Measurements from ENCODE around the gene KCNJ12.
"Not testable (repeated sequence)": the region's sequence is repeated elsewhere in the genome, so short reads cannot be mapped to it uniquely, and the experiment has no call there.

Gene KCNJ12

DNA sequence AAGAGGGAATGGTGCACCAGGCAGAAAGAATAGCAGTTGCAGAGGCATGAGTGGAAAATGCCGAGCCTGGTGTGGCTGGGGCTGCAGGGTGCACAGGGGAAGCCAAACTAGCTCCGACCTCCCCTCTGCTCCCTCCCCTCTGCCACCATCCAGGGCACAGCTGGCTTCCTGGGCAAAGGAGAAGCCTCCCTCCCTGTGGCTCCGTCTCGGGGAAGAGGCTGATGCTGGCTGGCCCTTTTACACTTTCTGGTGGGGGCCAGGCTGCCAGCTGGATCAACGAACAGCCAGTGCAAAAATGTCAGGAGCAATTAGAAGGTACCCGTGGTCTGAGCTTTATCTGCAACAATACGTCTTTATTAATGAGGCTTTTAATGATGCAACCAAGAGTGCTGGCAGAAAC lies 37.1 kb upstream of the KCNJ12 start:
- H3K4me1 ChIP-seq (ENCODE audit: insufficient read depth, low read length) = no peaks in the 10 kb centered on the region
- H4K20me1 ChIP-seq (ENCODE audit: insufficient read depth, low read length) = no peaks in the 10 kb centered on the region
- H3K79me2 ChIP-seq (ENCODE audit: insufficient read depth, low read length) = no peaks in the 10 kb centered on the region
- no peak overlapping the region for H3K4me2 ChIP-seq (ENCODE audit: insufficient read depth, low read length)
- H3K9ac ChIP-seq (ENCODE audit: low read depth, low read length) = no peak overlapping the region
- no peaks in the 10 kb centered on the region for H3K9me3 ChIP-seq (ENCODE audit: insufficient read depth, low read length, severe bottlenecking)
- no peak for ATAC-seq (ENCODE audit: insufficient read depth, low read depth)
- H2AFZ ChIP-seq (ENCODE audit: low read depth, low read length) = no peak overlapping the region
- H3K27ac ChIP-seq (ENCODE audit: low read length) = no peak overlapping the region
- TF ChIP-seq, protein P1, sequence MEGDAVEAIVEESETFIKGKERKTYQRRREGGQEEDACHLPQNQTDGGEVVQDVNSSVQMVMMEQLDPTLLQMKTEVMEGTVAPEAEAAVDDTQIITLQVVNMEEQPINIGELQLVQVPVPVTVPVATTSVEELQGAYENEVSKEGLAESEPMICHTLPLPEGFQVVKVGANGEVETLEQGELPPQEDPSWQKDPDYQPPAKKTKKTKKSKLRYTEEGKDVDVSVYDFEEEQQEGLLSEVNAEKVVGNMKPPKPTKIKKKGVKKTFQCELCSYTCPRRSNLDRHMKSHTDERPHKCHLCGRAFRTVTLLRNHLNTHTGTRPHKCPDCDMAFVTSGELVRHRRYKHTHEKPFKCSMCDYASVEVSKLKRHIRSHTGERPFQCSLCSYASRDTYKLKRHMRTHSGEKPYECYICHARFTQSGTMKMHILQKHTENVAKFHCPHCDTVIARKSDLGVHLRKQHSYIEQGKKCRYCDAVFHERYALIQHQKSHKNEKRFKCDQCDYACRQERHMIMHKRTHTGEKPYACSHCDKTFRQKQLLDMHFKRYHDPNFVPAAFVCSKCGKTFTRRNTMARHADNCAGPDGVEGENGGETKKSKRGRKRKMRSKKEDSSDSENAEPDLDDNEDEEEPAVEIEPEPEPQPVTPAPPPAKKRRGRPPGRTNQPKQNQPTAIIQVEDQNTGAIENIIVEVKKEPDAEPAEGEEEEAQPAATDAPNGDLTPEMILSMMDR (IDR thresholded peaks at IDR 0.05; ENCODE audit: borderline replicate concordance, extremely low read depth, low read length, poor library complexity, severe bottlenecking) = no peak
- no peak for TF ChIP-seq EZH2 (IDR thresholded peaks at IDR 0.05; ENCODE audit: borderline replicate concordance, low read depth, low read length, severe bottlenecking)
- H3K27me3 ChIP-seq (ENCODE audit: insufficient read depth, low read length, poor library complexity) = no peaks in the 10 kb centered on the region
- no peak for DNase-seq
- no peaks in the 10 kb centered on the region for H3K36me3 ChIP-seq (ENCODE audit: insufficient read depth, low read length)
- H3K4me3 ChIP-seq (ENCODE audit: low read depth in 1 of 2, low read length in 2 of 2) = no peak overlapping the region

DNA sequence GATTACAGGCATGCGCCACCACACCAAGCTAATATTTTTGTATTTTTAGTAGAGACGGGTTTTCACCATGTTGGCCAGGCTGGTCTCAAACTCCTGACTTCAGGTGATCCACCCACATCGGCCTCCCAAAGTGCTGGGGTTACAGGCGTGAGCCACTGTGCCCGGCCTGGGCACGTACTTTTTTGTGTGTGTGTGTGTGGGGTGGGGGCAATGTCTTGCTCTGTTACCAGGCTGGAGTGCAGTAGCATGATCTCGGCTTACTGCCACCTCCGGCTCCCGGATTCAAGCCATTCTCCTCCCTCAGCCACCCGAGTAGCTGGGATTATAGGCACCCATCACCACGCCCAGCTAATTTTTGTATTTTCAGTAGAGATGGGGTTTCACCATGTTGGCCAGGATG lies 36.6 kb upstream of the KCNJ12 start:
- H3K4me2 ChIP-seq (ENCODE audit: insufficient read depth, low read length); H2AFZ ChIP-seq (ENCODE audit: low read depth, low read length); H3K4me1 ChIP-seq (ENCODE audit: insufficient read depth, low read length); H3K4me3 ChIP-seq (ENCODE audit: low read depth in 1 of 2, low read length in 2 of 2); H3K27ac ChIP-seq (ENCODE audit: low read length); H3K9me3 ChIP-seq (ENCODE audit: insufficient read depth, low read length, severe bottlenecking); H3K79me2 ChIP-seq (ENCODE audit: insufficient read depth, low read length); H3K9ac ChIP-seq (ENCODE audit: low read depth, low read length); H4K20me1 ChIP-seq (ENCODE audit: insufficient read depth, low read length); DNase-seq; ATAC-seq (ENCODE audit: insufficient read depth, low read depth); H3K36me3 ChIP-seq (ENCODE audit: insufficient read depth, low read length); H3K27me3 ChIP-seq (ENCODE audit: insufficient read depth, low read length, poor library complexity): not testable (repeated sequence)

DNA sequence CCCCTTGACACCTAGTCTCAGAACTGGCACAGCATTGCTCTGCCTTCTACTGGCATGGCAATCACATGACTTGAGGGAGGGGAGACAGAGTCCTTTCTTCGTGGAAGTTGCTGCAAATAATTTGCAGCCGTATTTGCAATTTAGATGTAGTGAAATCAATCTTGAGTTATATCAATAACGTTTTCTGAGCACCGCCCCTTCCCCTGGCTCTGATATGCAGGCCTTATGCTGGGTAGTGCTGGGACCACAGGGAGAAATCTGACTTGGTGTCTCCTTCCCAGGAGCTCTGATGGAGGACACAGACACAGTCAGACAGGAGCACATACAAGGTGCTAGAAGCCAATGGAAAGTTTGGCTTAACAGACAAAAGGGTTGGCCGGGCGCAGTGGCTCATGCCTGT lies 35.8 kb upstream of the KCNJ12 start:
- H3K27ac ChIP-seq (ENCODE audit: low read length); H3K4me1 ChIP-seq (ENCODE audit: insufficient read depth, low read length); DNase-seq; H3K4me3 ChIP-seq (ENCODE audit: low read depth in 1 of 2, low read length in 2 of 2); H4K20me1 ChIP-seq (ENCODE audit: insufficient read depth, low read length); H3K27me3 ChIP-seq (ENCODE audit: insufficient read depth, low read length, poor library complexity); H2AFZ ChIP-seq (ENCODE audit: low read depth, low read length); ATAC-seq (ENCODE audit: insufficient read depth, low read depth); H3K79me2 ChIP-seq (ENCODE audit: insufficient read depth, low read length); H3K36me3 ChIP-seq (ENCODE audit: insufficient read depth, low read length); H3K4me2 ChIP-seq (ENCODE audit: insufficient read depth, low read length); H3K9me3 ChIP-seq (ENCODE audit: insufficient read depth, low read length, severe bottlenecking); H3K9ac ChIP-seq (ENCODE audit: low read depth, low read length): not testable (repeated sequence)

DNA sequence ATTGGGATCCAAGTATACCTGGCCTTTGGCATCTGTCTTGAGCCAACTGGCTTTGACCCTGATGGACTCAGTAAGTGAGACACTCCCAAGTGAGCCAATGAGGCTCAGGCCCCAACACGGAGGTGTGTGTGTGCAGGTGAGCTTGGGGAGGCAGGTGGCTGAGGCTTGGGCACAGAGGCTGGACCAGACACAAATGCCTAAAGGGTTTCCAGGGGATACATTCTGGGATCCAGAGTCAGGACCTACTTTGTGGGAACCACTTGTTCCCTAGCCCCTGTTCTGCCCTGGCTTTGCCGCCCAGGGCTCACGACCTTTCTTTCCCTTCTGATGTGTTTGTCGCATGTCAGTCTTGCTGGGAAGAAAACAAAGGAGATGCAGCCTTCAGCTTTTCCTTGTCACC lies 34.9 kb upstream of the KCNJ12 start:
- not testable (repeated sequence) for H3K4me3 ChIP-seq (ENCODE audit: low read depth in 1 of 2, low read length in 2 of 2); ATAC-seq (ENCODE audit: insufficient read depth, low read depth); DNase-seq; H2AFZ ChIP-seq (ENCODE audit: low read depth, low read length); H3K27me3 ChIP-seq (ENCODE audit: insufficient read depth, low read length, poor library complexity); H3K9me3 ChIP-seq (ENCODE audit: insufficient read depth, low read length, severe bottlenecking); H3K79me2 ChIP-seq (ENCODE audit: insufficient read depth, low read length); H3K4me2 ChIP-seq (ENCODE audit: insufficient read depth, low read length); H3K27ac ChIP-seq (ENCODE audit: low read length); H3K4me1 ChIP-seq (ENCODE audit: insufficient read depth, low read length); H3K36me3 ChIP-seq (ENCODE audit: insufficient read depth, low read length); H4K20me1 ChIP-seq (ENCODE audit: insufficient read depth, low read length); H3K9ac ChIP-seq (ENCODE audit: low read depth, low read length)

DNA sequence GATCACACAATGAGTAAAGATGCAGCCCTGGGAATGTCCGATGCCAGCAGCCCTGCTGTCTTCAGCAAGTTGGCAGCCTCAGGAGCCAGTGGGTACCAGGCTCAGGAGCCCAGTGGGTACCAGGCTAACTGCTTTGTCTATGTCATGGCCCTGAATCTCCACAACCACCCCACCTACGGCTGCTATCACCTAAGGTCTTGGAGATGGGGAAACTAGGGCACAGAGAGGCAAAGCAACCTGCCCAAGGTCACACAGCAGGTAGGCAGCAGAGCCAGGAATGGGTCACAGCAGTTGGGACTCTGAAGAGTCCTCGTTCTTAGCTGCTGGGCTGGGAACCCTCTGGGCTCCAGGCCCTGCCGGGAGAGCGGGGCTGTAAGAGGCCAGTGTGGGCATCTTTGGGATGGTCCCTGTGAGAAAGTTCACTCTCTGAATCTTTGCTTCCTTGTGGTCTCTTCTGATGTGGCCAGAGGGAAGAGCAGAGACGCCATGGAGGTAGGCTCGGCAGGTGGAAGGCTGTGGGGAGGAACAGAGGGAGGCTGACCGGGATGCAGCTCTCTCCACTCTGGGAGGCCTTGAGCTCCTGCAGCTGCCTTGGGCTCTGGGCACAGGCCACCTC lies 34.1 kb upstream of the KCNJ12 start:
- not testable (repeated sequence) for H3K4me2 ChIP-seq (ENCODE audit: insufficient read depth, low read length); H3K27ac ChIP-seq (ENCODE audit: low read length); H3K4me1 ChIP-seq (ENCODE audit: insufficient read depth, low read length); H3K4me3 ChIP-seq (ENCODE audit: low read depth in 1 of 2, low read length in 2 of 2); H2AFZ ChIP-seq (ENCODE audit: low read depth, low read length); H3K36me3 ChIP-seq (ENCODE audit: insufficient read depth, low read length); H3K79me2 ChIP-seq (ENCODE audit: insufficient read depth, low read length); H3K27me3 ChIP-seq (ENCODE audit: insufficient read depth, low read length, poor library complexity); H3K9ac ChIP-seq (ENCODE audit: low read depth, low read length); H3K9me3 ChIP-seq (ENCODE audit: insufficient read depth, low read length, severe bottlenecking); ATAC-seq (ENCODE audit: insufficient read depth, low read depth); H4K20me1 ChIP-seq (ENCODE audit: insufficient read depth, low read length); DNase-seq

DNA sequence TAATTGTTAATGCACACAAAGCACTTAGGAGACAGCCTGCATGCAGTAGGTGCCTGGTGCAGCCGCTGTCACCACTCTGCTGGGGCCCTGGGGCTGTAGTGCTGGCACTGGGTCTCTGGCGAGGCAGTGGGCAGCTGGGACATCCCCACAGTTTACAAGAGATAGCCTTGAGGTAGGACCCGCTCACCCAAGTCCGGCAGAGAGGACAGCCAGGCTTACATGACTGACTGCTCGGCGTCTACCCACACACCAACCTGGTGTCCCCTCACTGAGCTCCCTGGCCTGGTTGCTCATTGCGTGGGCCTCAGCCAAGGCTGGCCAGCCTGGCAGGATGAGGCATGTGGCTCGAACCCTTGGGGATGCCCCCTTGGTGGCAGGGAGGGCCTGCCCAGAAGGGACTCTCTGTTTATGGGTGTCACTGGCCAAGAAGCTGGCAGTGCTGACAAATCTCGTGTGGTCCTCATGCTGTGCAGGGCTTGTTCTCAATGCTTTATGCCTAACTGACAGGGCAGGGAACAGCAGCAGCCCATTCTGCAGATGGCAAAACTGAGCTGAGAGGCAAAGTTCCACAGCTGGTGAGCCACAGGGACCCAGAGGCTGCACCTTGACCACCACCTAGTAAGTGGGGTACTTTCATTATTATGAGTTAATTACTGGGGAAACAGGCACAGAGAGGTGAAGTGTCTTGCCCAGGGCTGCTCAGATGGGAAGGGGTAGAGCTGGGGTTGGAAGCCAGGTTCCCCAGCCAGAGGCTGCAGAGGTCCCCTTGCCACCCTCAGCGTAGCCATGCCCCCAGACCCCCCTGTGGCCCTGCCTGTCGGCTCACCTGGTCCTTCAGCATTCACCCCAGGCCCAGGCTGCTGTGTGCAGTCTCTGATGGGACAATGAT lies 32.9 kb upstream of the KCNJ12 start:
- H3K79me2 ChIP-seq (ENCODE audit: insufficient read depth, low read length); ATAC-seq (ENCODE audit: insufficient read depth, low read depth); H3K9me3 ChIP-seq (ENCODE audit: insufficient read depth, low read length, severe bottlenecking); DNase-seq; H2AFZ ChIP-seq (ENCODE audit: low read depth, low read length); H3K36me3 ChIP-seq (ENCODE audit: insufficient read depth, low read length); H3K4me1 ChIP-seq (ENCODE audit: insufficient read depth, low read length); H3K9ac ChIP-seq (ENCODE audit: low read depth, low read length); H3K27ac ChIP-seq (ENCODE audit: low read length); H4K20me1 ChIP-seq (ENCODE audit: insufficient read depth, low read length); H3K4me2 ChIP-seq (ENCODE audit: insufficient read depth, low read length); H3K4me3 ChIP-seq (ENCODE audit: low read depth in 1 of 2, low read length in 2 of 2); H3K27me3 ChIP-seq (ENCODE audit: insufficient read depth, low read length, poor library complexity): not testable (repeated sequence)

DNA sequence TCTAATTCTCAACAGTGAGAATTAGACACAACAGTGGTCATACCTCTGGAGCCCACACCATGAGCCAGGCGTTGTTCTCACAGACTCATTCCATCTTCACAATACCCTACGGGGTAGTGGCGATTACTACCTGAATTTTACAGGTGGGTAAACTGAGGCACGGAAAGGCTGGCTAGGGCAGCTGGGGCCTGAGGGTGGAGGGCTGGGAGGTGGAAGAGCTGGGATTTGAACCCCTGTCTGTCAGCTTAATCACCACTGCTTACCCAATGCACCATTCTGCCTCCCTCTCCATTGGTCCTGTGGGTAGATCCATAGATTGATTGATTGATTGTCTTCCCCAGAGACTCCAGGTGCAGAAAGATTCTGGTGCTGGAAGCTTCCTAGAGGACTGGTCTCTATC lies 31.4 kb upstream of the KCNJ12 start:
- not testable (repeated sequence) for H3K27me3 ChIP-seq (ENCODE audit: insufficient read depth, low read length, poor library complexity); H3K9ac ChIP-seq (ENCODE audit: low read depth, low read length); H3K9me3 ChIP-seq (ENCODE audit: insufficient read depth, low read length, severe bottlenecking); ATAC-seq (ENCODE audit: insufficient read depth, low read depth); H3K36me3 ChIP-seq (ENCODE audit: insufficient read depth, low read length); H3K79me2 ChIP-seq (ENCODE audit: insufficient read depth, low read length); H3K4me1 ChIP-seq (ENCODE audit: insufficient read depth, low read length); DNase-seq; H4K20me1 ChIP-seq (ENCODE audit: insufficient read depth, low read length); H3K27ac ChIP-seq (ENCODE audit: low read length); H3K4me2 ChIP-seq (ENCODE audit: insufficient read depth, low read length); H2AFZ ChIP-seq (ENCODE audit: low read depth, low read length); H3K4me3 ChIP-seq (ENCODE audit: low read depth in 1 of 2, low read length in 2 of 2)
